Activated T-cell treated with anti-CD3 and anti-CD28 coated beads for 24 hours (primary cell): Measurements from ENCODE around the gene GALNTL6.
"Not testable (repeated sequence)": the region's sequence is repeated elsewhere in the genome, so short reads cannot be mapped to it uniquely, and the experiment has no call there.

ENCODE experiments used
- DNase-seq: peaks from one replicate; pipeline ENCODE4 v3.0.0-alpha.2; 2020; ENCODE audit warnings: low read depth

Gene GALNTL6

DNA sequence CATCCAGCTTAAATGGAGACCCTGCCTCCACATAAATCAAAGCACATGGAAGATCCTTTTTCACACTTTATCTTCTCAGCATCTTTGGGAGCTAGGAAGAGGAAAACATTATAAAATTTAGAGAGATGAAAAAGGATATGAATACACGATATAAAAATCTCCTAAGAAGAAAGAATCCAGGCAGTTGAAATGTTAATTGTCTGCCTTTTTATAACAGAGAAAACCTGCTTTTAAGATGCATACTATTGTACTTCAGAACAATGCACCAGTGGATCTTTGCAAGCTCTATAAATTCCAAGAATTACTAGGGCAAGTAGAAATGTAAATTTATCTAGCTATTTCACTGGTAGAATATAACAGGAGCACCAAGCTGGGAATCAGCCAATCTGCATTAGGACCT lies 1055.1 kb downstream of the GALNTL6 start:
- DNase-seq: no peak

GRCh38 chr4:172869621-172870268 lies 1056.5 kb downstream of the GALNTL6 start:
- DNase-seq: no peak

DNA sequence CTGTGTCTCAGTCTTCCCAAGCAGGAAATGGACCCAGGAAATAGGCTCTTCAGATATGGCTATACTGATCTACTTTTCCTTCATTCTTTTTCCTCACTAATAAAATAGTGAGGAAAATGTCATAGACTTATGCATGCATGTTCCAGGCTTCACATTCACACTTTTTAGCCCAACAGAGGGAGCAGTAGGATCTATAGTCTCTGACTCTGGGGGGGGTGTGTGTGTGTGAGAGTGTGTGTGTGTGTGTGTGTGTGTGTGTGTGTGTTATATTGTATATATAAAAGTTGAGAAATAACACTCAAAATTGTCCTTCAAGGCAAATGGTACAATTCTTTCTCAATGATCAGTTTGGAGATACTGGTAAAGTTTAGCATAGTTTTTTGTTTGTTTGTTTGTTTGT lies 1058.2 kb downstream of the GALNTL6 start:
- no peak for DNase-seq

DNA sequence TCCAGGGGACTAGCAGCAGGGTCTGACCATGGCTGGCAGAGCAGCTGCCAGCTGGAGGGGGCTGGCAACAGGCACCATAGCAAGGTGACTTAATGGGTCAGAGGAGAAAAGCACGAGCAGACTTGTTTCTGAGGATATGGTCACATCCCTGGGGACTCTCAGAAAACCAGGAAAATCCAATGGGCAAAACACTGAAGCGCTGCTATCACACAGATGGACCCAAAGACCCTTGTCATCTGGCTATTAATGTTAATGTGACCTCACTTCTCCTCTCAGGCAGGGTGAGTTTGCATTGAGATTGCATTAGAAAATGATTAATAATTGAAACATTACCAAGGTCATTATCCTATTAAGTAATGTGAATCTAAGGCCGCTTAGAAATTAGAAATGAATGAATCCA lies 1061.7 kb downstream of the GALNTL6 start:
- DNase-seq: no peak

DNA sequence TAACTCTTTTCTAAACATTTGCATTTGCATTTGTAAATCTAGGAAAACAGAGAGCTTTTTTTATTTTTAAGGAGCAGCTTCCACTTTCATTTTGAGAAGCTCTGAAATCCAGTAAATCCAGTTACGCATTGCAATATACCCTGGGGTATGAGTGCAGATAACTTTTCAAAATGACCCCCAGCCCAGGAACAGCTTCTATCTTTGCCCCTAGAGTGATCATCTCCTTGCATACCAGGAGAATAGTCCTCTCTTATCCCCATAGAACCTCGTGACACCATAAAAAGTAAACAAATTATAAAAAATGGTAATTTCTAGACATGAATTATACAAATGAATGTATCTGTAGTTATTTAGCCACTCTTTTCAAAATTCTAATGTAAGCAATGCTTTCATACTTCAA lies 1063.2 kb downstream of the GALNTL6 start:
- no peak for DNase-seq

- no peak for DNase-seq
Measured at GRCh38 chr4:172881645-172882044, 1068.4 kb downstream of the GALNTL6 start.

GRCh38 chr4:172887358-172887757 lies 1074.2 kb downstream of the GALNTL6 start:
- not testable (repeated sequence) for DNase-seq

DNA sequence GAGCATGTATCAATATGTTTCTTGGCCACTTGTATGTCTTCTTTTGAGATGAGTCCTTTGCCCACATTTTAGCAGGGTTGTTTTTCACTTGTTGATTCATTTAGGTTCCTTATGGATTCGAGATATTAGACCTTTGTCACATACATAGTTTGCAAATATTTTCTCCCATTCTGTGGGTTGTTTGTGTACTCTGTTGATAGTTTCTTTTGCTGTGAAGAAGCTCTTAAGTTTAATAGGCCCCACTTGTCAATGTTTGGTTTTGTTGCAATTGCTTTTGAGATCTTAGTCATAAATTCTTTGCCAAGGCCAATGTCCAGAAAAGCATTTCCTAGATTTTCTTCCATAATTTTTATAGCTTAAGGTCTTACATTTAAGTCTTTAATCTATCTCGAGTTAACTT lies 1074.8 kb downstream of the GALNTL6 start:
- DNase-seq: no peak

GRCh38 chr4:172892300-172892699 lies 1079.1 kb downstream of the GALNTL6 start:
- no peak for DNase-seq

- no peak for DNase-seq
Measured at GRCh38 chr4:172895699-172896098, 1082.5 kb downstream of the GALNTL6 start.

DNA sequence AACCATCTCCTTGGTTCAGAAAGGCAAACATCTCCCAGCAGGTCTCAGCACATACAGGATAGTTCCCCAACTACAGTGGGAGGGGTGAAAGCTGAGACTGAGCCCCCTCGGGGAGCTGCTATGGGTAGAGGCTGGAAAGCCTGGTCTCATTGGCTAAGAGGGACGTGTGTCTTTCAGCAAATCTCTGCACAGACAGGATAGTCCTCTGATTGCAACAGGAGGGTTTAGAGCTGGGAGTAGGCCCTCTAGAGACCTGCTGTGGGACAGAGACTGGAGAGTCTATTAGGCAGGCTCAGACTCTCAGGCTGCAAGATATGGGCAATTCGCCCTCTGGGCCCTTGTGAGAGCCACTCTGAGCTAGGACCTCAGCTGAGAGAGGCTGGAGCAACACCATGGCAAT lies 1083.8 kb downstream of the GALNTL6 start:
- no peak for DNase-seq

DNA sequence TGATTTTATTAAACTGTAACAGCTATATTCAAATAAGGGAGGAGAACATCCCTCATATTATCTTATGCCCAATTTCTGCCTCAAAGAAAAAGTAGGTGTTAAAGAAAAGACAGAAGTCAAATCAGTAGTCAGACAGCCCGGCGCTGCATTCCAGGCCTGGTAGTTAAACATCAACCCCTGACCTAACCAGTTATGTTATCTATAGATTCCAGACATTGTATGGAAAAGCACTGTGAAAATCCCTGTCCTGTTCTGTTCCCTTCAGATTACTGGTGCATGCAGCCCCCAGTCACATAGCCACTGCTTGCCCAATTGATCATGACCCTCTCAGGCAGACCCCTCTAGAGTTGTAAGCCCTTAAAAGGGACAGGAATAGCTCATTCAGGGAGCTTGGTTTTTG lies 1085.5 kb downstream of the GALNTL6 start:
- no peak for DNase-seq

- no peak for DNase-seq
Measured at GRCh38 chr4:172899861-172900260, 1086.7 kb downstream of the GALNTL6 start.

DNA sequence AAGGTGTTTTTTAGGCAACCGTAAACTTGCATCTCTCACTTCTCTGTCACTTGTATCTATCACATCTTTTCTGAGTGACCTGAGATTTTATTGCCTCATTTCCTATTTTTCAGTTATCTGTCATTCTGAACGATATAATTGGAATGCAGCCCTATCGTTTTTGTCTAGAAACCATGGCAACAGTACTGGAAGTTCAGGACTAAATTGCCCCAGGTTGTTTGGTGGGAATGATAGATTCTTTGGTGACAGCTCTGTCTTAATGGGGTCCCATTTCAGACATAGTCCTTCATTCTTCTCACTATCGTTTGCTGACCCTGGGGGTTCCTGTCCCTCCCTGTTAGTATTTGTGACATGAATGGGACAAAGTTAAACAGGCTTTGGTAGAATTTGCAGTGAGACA lies 1087.7 kb downstream of the GALNTL6 start:
- DNase-seq: no peak

- DNase-seq: not testable (repeated sequence)
Measured at GRCh38 chr4:172912468-172912867, 1099.3 kb downstream of the GALNTL6 start.

DNA sequence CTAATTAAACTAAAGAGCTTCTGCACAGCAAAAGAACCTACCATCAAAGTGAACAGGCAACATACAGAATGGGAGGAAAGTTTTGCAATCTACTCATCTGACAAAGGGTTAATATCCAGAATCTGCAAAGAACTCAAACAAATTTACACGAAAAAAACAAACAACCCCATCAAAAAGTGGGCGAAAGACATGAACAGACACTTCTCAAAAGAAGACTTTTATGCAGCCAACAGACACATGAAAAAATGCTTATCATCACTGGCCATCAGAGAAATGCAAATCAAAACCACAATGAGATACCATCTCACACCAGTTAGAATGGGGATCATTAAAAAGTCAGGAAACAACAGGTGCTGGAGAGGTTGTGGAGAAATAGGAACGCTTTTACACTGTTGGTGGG lies 1104.2 kb downstream of the GALNTL6 start:
- not testable (repeated sequence) for DNase-seq

GRCh38 chr4:172919269-172919668 lies 1106.1 kb downstream of the GALNTL6 start:
- no peak for DNase-seq

- no peak for DNase-seq
Measured at GRCh38 chr4:172927096-172927814, 1114.1 kb downstream of the GALNTL6 start.

- DNase-seq: no peak
Measured at GRCh38 chr4:172928347-172928746, 1115.1 kb downstream of the GALNTL6 start.

DNA sequence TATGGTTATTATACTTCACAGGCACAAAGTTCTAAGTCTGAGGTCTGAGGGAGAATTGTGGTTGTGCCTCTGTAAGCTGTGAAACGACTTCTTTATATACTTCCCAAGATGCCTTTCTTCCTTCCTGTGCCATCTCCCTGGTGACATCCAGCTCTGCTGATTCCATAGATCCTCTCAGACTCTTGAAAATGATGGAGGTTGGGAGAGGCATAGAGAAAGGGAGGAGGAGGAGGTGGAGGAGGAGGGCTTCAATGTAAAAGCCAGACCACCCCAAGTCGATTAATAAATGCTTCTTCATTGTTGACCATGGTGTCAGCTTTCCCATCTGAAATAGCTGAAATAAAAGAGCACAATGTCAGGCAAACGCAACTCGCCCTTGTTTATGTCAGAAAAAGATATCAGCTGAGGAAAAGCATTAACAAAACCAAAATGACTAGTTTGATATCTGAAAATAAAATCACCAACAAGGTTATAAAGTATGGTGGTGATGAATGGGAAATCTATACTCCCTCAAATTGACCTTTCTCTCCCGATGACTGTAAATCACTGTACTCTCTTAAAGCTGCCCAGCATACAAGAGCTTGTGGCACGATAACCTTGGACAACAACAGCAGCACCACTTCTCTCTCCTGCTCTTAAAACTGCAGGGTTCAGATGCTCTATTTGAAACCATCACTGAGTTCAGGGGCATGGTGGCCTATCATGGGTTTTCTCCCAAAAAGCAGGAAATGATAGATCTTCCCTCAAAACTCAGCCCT lies 1125.0 kb downstream of the GALNTL6 start:
- DNase-seq: no peak

- no peak for DNase-seq
Measured at GRCh38 chr4:172938870-172939269, 1125.7 kb downstream of the GALNTL6 start.

DNA sequence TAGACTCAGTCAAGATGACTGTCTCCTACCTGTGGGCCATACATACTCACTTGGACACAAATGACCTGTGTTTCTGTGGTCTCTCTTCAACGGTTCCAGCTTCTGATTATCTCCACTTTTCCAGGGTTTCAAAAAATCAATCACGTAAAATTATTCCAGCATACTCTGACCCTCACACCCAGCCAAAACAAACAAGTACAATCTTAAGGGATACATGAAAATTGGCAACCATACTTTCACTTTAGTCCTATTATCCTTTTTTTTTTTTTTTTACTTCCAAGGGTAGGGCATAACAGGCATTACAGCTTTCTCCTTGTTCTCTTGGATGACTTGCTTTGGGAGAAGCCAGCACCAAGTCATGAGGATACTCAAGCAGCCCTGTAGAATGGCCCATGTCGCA lies 1129.6 kb downstream of the GALNTL6 start:
- no peak for DNase-seq

- no peak for DNase-seq
Measured at GRCh38 chr4:172945611-172946010, 1132.4 kb downstream of the GALNTL6 start.
